Measurements from ENCODE around the gene HSPA1B. TPM values are rescaled to one million over a fixed set of nuclear protein-coding genes. Genes with fewer than 3 reads are reported as not detected.

The HSPA1B gene
- total RNA-seq, 1 experiment from 2014 or later, result 78.6 TPM

DNA sequence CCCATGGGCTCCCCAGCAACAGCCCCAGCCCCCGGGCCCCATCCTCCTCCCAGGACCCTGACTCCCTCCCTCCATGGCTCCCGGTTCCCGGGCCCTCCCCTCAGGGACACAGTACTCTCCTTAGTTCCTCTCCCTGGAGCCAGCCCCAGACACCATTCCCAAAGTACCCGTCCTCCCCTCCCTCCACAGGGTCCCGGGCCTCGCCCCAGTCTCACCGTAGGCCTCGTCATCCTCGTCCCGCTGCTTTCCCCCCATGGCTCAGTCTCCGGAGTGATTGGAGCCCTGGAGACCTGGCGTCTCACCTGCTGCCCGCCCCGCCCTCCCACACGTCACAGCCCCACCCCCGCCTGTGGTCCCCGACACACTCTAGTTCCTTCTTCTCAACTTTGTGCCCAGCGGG, 51.2 kb downstream of the HSPA1B start, which contains the start of gene SLC44A4:
SLC44A4 (minus strand) TSS at position 272 of the 400 bp plus-strand sequence; CDS start at position 255, 17 bp downstream.
- Histone ChIP-seq H2AFZ (ENCODE audit: low read length) (no peak within 1 kb of the TSS), H3K9me2 (replicated peaks; ENCODE audit: insufficient read depth, low read length) (no peaks in the 10 kb centered on the region), H3K79me2 (ENCODE audit: low read length) (no peaks in the 10 kb centered on the region), H3K36me3 (ENCODE audit: insufficient read depth, low read length) (peaks cover 13% of the 10 kb centered on the region), H3K4me3 (ENCODE audit: low read length) (no peak within 1 kb of the TSS), H4K20me1 (ENCODE audit: insufficient read depth, low read depth, low read length) (no peaks in the 10 kb centered on the region), H3K27me3 (ENCODE audit: low read length) (no peaks in the 10 kb centered on the region), H3K9ac (ENCODE audit: low read length) (no peak within 1 kb of the TSS), H3K4me1 (ENCODE audit: low read length) (no peaks in the 10 kb centered on the region), H3K4me2 (ENCODE audit: low read depth, low read length, poor library complexity, severe bottlenecking) (no peak within 1 kb of the TSS), H3K9me3 (ENCODE audit: low read length) (no peaks in the 10 kb centered on the region), H3K27ac (ENCODE audit: low read length) (no peak within 1 kb of the TSS)
- no peak for DNase-seq

DNA sequence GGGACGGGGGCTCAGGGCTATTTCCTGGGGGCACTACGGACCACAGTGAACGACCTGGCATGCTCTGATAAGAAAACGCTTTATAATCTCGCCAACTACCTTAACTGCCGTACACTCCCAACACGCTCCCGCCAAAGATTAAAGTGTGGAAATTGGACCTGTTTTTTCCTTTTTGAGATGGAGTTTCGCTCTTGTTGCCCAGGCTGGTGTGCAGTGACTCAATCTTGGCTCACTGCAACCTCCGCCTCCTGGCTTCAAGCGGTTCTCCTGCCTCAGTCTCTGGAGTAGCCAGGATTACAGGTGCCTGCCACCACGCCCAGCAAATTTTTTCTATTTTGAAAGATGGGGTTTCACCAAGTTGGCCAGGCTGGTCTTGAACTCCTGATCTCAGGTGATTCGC, 51.6 kb downstream of the HSPA1B start:
- Histone ChIP-seq H3K79me2 (ENCODE audit: low read length) (no peaks in the 10 kb centered on the region), H3K9me3 (ENCODE audit: low read length) (no peaks in the 10 kb centered on the region), H3K4me2 (ENCODE audit: low read depth, low read length, poor library complexity, severe bottlenecking) (no peak overlapping the region), H2AFZ (ENCODE audit: low read length) (no peak overlapping the region), H3K9me2 (replicated peaks; ENCODE audit: insufficient read depth, low read length) (no peaks in the 10 kb centered on the region), H3K4me1 (ENCODE audit: low read length) (no peaks in the 10 kb centered on the region), H4K20me1 (ENCODE audit: insufficient read depth, low read depth, low read length) (no peaks in the 10 kb centered on the region), H3K9ac (ENCODE audit: low read length) (no peak overlapping the region), H3K27ac (ENCODE audit: low read length) (no peak overlapping the region), H3K27me3 (ENCODE audit: low read length) (no peaks in the 10 kb centered on the region), H3K36me3 (ENCODE audit: insufficient read depth, low read length) (peaks cover 13% of the 10 kb centered on the region), H3K4me3 (ENCODE audit: low read length) (no peak overlapping the region)
- no peak for DNase-seq

Small RNA genes within 50 kb of the gene (small RNA-seq; reads per million reads assigned to genes)
- gene RF00019 (not detected), gene SNORD48 (649 reads per million, percentile 100 among the genes with 10 or more reads in this experiment), gene SNORD52 (not detected)

Other genes with a start within 250 kb of the HSPA1B start
- 74.1 and 241 TPM in 2 replicates for gene LTB, start 245.3 kb upstream of the HSPA1B start, total RNA-seq (2014; rRNA removed; shearing (Covaris generic); ENCODE audit: low replicate concordance)
- gene LST1, start 241.5 kb upstream of the HSPA1B start, total RNA-seq (2014; rRNA removed; shearing (Covaris generic); ENCODE audit: low replicate concordance), result 5.1 and 6.6 TPM in 2 replicates
- not detected in 2 replicates for gene NCR3, start 234.7 kb upstream of the HSPA1B start, total RNA-seq (2014; rRNA removed; shearing (Covaris generic); ENCODE audit: low replicate concordance)
- 0.76 TPM in 1 of 2 replicates, not detected in the other for gene AIF1, start 212.5 kb upstream of the HSPA1B start, total RNA-seq (2014; rRNA removed; shearing (Covaris generic); ENCODE audit: low replicate concordance)
- gene PRRC2A, start 207.0 kb upstream of the HSPA1B start, total RNA-seq (2014; rRNA removed; shearing (Covaris generic); ENCODE audit: low replicate concordance), result 123 and 147 TPM in 2 replicates
- 145 and 229 TPM in 2 replicates for gene BAG6, start 175.1 kb upstream of the HSPA1B start, total RNA-seq (2014; rRNA removed; shearing (Covaris generic); ENCODE audit: low replicate concordance)
- gene APOM, start 171.8 kb upstream of the HSPA1B start, total RNA-seq (2014; rRNA removed; shearing (Covaris generic); ENCODE audit: low replicate concordance), result 6.7 and 7.6 TPM in 2 replicates
- gene C6orf47, start 167.0 kb upstream of the HSPA1B start, total RNA-seq (2014; rRNA removed; shearing (Covaris generic); ENCODE audit: low replicate concordance), result 13.8 and 35.6 TPM in 2 replicates
- gene GPANK1, start 162.7 kb upstream of the HSPA1B start, total RNA-seq (2014; rRNA removed; shearing (Covaris generic); ENCODE audit: low replicate concordance), result 18.6 and 26.2 TPM in 2 replicates
- gene CSNK2B, start 161.7 kb upstream of the HSPA1B start, total RNA-seq (2014; rRNA removed; shearing (Covaris generic); ENCODE audit: low replicate concordance), result 178 and 212 TPM in 2 replicates
- gene LY6G5B, start 157.8 kb upstream of the HSPA1B start, total RNA-seq (2014; rRNA removed; shearing (Covaris generic); ENCODE audit: low replicate concordance), result 3.4 and 7.3 TPM in 2 replicates
- gene LY6G5C, start 146.7 kb upstream of the HSPA1B start, total RNA-seq (2014; rRNA removed; shearing (Covaris generic); ENCODE audit: low replicate concordance), result 0.51 TPM in 1 of 2 replicates, not detected in the other
- 55.6 and 92.1 TPM in 2 replicates for gene ABHD16A, start 124.4 kb upstream of the HSPA1B start, total RNA-seq (2014; rRNA removed; shearing (Covaris generic); ENCODE audit: low replicate concordance)
- not detected in 2 replicates for gene LY6G6F, start 120.9 kb upstream of the HSPA1B start, total RNA-seq (2014; rRNA removed; shearing (Covaris generic); ENCODE audit: low replicate concordance)
- gene LY6G6D, start 112.4 kb upstream of the HSPA1B start, total RNA-seq (2014; rRNA removed; shearing (Covaris generic); ENCODE audit: low replicate concordance), result not detected in 2 replicates
- not detected in 2 replicates for gene LY6G6C, start 106.0 kb upstream of the HSPA1B start, total RNA-seq (2014; rRNA removed; shearing (Covaris generic); ENCODE audit: low replicate concordance)
- not detected in 2 replicates for gene MPIG6B, start 104.4 kb upstream of the HSPA1B start, total RNA-seq (2014; rRNA removed; shearing (Covaris generic); ENCODE audit: low replicate concordance)
- gene DDAH2, start 98.4 kb upstream of the HSPA1B start, total RNA-seq (2014; rRNA removed; shearing (Covaris generic); ENCODE audit: low replicate concordance), result 13.3 and 24.0 TPM in 2 replicates
- gene CLIC1, start 91.2 kb upstream of the HSPA1B start, total RNA-seq (2014; rRNA removed; shearing (Covaris generic); ENCODE audit: low replicate concordance), result 385 and 405 TPM in 2 replicates
- gene MSH5, start 87.7 kb upstream of the HSPA1B start, total RNA-seq (2014; rRNA removed; shearing (Covaris generic); ENCODE audit: low replicate concordance), result 30.5 and 58.4 TPM in 2 replicates
- gene SAPCD1, start 65.1 kb upstream of the HSPA1B start, total RNA-seq (2014; rRNA removed; shearing (Covaris generic); ENCODE audit: low replicate concordance), result 1.8 and 14.0 TPM in 2 replicates
- 0.29 and 0.34 TPM in 2 replicates for gene VWA7, start 50.4 kb upstream of the HSPA1B start, total RNA-seq (2014; rRNA removed; shearing (Covaris generic); ENCODE audit: low replicate concordance)
- 38.0 and 43.0 TPM in 2 replicates for gene VARS1, start 32.0 kb upstream of the HSPA1B start, total RNA-seq (2014; rRNA removed; shearing (Covaris generic); ENCODE audit: low replicate concordance)
- 44.9 and 57.4 TPM in 2 replicates for gene LSM2, start 20.8 kb upstream of the HSPA1B start, total RNA-seq (2014; rRNA removed; shearing (Covaris generic); ENCODE audit: low replicate concordance)
- gene HSPA1L, start 12.5 kb upstream of the HSPA1B start, total RNA-seq (2014; rRNA removed; shearing (Covaris generic); ENCODE audit: low replicate concordance), result 0.72 TPM in 1 of 2 replicates, not detected in the other
- 0.32 TPM in 1 of 2 replicates, not detected in the other for gene HSPA1A, start 12.2 kb upstream of the HSPA1B start, total RNA-seq (2014; rRNA removed; shearing (Covaris generic); ENCODE audit: low replicate concordance)
- gene NEU1, start 35.1 kb downstream of the HSPA1B start, total RNA-seq (2014; rRNA removed; shearing (Covaris generic); ENCODE audit: low replicate concordance), result 23.7 and 38.7 TPM in 2 replicates
- gene SLC44A4, start 51.3 kb downstream of the HSPA1B start, total RNA-seq (2014; rRNA removed; shearing (Covaris generic); ENCODE audit: low replicate concordance), result not detected in 2 replicates
- gene EHMT2, start 70.0 kb downstream of the HSPA1B start, total RNA-seq (2014; rRNA removed; shearing (Covaris generic); ENCODE audit: low replicate concordance), result 40.0 and 79.0 TPM in 2 replicates
- gene ZBTB12, start 74.3 kb downstream of the HSPA1B start, total RNA-seq (2014; rRNA removed; shearing (Covaris generic); ENCODE audit: low replicate concordance), result 13.3 and 26.3 TPM in 2 replicates
- gene C2, start 100.0 kb downstream of the HSPA1B start, total RNA-seq (2014; rRNA removed; shearing (Covaris generic); ENCODE audit: low replicate concordance), result not detected in 2 replicates
- gene CFB, start 118.4 kb downstream of the HSPA1B start, total RNA-seq (2014; rRNA removed; shearing (Covaris generic); ENCODE audit: low replicate concordance), result 0.22 TPM in 1 of 2 replicates, not detected in the other
- 56.3 and 146 TPM in 2 replicates for gene NELFE, start 131.2 kb downstream of the HSPA1B start, total RNA-seq (2014; rRNA removed; shearing (Covaris generic); ENCODE audit: low replicate concordance)
- 43.7 and 60.0 TPM in 2 replicates for gene SKIC2, start 131.4 kb downstream of the HSPA1B start, total RNA-seq (2014; rRNA removed; shearing (Covaris generic); ENCODE audit: low replicate concordance)
- 20.8 and 25.0 TPM in 2 replicates for gene DXO, start 144.4 kb downstream of the HSPA1B start, total RNA-seq (2014; rRNA removed; shearing (Covaris generic); ENCODE audit: low replicate concordance)
- 2.9 and 3.8 TPM in 2 replicates for gene C4A, start 154.3 kb downstream of the HSPA1B start, total RNA-seq (2014; rRNA removed; shearing (Covaris generic); ENCODE audit: low replicate concordance)
- gene C4B, start 187.1 kb downstream of the HSPA1B start, total RNA-seq (2014; rRNA removed; shearing (Covaris generic); ENCODE audit: low replicate concordance), result 1.9 and 6.6 TPM in 2 replicates
- gene CYP21A2, start 210.7 kb downstream of the HSPA1B start, total RNA-seq (2014; rRNA removed; shearing (Covaris generic); ENCODE audit: low replicate concordance), result not detected in 2 replicates

All from Karpas-422 (cell line).